HG03378 (cell line): ENCODE measurements around the gene CDK10.
"Not testable (repeated sequence)": the region's sequence is repeated elsewhere in the genome, so short reads cannot be mapped to it uniquely, and the experiment has no call there.

Experiments used
- ATAC-seq: cut with Tn5 transposase; IDR thresholded peaks from one replicate; pipeline ENCODE4 v1.9.1; 2021; ENCODE audit warnings: mild to moderate bottlenecking, moderate library complexity; ENCODE audit not compliant: unreplicated experiment

CDK10 gene

DNA sequence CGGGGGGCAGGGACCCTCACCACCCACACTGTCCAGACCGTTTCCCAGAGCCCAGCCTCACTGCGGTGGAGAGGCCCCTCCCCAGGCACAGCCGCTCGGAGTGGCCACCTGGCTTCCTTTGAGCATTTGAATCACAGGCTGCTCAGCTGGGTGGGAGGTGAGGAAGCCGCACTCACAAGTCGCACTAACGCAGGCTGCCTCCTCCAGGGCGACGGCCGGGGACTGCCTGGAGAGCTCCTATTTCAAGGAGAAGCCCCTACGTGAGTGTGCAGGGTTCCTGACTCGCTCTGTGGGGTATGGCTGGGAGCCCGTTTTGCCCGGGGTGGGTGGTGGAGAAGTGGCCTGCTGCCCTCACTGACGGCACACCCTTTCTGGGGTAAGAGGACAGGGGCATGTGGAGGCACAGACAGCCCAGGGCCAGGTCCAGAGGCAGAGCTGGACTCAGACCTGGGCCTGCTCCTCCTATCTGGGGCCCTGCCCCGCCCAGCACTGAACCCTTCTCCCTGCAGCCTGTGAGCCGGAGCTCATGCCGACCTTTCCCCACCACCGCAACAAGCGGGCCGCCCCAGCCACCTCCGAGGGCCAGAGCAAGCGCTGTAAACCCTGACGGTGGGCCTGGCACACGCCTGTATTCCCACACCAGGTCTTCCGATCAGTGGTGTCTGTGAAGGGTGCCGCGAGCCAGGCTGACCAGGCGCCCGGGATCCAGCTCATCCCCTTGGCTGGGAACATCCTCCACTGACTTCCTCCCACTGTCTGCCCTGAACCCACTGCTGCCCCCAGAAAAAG is 8.8 kb downstream of the CDK10 start:
- no peak for ATAC-seq

DNA sequence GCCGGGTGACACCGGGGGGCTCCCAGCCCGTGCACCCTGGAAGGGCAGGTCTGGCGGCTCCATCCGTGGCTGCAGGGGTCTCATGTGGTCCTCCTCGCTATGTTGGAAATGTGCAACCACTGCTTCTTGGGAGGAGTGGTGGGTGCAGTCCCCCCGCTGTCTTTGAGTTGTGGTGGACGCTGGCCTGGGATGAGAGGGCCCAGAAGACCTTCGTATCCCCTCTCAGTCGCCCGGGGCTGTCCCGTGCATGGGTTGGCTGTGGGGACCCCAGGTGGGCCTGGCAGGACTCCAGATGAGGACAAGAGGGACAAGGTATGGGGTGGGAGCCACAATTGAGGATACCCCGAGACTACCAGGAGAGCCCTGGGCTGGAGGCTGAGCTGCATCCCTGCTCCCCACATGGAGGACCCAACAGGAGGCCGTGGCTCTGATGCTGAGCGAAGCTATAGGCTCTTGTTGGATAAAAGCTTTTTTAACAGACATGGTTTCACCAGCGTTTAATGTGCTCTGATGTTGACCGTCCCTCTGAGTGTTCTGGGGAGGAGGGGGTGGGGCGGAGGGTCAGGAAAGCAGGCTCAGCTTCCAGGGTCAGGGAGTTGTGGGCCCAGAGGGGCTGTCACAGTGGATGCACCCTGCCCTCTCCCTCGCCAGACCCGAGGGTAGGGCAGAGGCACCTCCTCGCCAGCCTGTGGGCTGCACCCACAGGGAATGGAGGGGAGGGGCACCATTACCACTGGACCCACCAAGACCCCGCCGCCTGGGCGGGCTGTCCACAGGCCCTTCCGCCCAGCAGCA is 9.6 kb downstream of the CDK10 start:
- no peak for ATAC-seq

GRCh38 chr16:89696670-89697128 is 10.2 kb downstream of the CDK10 start:
- no peak for ATAC-seq

GRCh38 chr16:89697161-89697615 is 10.7 kb downstream of the CDK10 start:
- ATAC-seq = no peak

DNA sequence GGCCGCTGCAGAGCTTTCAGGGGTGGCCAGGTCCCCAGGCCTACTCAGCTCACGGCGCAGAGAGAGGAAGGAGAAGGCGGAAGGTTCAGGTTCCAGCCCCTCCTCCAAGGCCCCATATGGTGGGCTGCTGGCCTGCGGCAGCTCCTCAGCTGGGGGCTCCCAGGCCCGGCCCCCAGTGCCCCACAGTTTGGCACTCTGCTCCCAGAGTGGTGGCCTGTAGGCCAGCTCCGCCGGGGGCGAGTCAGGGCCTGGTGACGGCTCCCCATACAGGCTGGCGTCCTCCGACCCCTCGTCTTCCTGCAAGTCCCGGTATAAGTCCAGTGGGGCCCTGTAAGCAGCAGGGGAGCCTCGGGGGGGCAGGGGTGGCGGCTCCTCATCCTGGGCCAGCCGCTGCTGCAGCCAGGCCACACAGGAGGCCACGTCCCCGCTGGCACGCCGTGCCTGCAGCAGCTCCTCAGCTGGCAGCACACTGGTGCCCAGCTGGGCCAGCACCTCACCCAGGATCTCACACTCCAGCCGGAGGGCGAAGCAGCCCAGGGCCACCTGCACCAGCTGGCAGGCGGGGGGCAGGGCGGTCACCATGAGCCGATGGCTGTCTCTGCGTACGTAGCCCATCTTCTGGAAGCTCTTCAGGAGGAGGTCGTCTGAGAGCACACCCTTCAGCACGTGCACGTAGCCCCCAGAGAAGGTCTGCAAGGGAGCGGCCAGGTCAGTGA is 11.3 kb downstream of the CDK10 start:
- ATAC-seq = no peak

GRCh38 chr16:89698717-89699116 is 12.2 kb downstream of the CDK10 start:
- not testable (repeated sequence) for ATAC-seq

DNA sequence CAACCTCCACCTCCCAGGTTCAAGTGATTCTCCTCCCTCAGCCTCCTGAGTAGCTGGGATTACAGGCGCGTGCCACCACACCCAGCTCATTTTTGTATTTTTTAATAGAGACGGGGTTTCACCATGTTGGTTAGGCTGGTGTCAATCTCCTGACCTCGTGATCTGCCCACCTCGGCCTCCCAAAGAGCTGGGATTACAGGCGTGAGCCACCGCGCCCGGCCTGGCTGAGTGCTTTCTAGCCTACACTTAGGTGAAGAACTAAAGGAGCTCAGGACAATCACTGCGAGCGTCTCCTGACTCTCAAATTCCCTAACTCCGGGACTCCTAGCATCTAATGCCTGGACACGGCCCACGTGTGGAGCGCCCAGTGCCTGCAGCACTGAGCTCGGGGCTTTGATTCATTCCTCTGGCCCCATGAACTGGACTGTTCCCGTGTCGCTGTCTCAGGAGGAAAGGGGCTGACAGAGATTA is 13.2 kb downstream of the CDK10 start:
- ATAC-seq = peak; percentile 5

DNA sequence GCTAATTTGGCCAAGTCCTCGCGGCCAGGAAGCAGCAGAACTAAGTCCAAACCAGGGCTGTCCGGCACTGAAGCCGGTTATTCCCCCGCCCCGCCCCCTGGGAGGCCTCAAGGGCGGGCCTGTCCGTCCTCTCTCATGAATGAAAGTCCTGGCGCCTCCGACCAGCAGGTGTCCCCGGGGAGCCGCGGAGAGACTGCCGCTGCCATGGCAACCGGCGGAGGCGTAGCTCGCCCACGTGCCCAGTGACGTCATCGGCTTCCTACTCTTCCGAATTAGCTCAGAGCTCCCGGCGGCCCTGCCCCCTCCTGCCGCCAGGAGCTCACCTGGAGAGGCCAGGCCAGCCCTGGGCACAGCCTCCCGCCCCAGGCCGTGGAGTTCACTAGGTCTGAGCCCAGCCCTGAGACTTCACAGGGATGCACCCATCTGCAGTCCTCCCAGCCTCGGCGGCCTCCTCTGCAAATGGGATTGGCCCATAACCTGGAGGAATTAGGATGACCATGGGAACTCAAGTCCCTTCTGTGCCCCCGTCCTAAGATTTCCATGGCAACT is 13.7 kb downstream of the CDK10 start:
- peak; percentile 41 for ATAC-seq

DNA sequence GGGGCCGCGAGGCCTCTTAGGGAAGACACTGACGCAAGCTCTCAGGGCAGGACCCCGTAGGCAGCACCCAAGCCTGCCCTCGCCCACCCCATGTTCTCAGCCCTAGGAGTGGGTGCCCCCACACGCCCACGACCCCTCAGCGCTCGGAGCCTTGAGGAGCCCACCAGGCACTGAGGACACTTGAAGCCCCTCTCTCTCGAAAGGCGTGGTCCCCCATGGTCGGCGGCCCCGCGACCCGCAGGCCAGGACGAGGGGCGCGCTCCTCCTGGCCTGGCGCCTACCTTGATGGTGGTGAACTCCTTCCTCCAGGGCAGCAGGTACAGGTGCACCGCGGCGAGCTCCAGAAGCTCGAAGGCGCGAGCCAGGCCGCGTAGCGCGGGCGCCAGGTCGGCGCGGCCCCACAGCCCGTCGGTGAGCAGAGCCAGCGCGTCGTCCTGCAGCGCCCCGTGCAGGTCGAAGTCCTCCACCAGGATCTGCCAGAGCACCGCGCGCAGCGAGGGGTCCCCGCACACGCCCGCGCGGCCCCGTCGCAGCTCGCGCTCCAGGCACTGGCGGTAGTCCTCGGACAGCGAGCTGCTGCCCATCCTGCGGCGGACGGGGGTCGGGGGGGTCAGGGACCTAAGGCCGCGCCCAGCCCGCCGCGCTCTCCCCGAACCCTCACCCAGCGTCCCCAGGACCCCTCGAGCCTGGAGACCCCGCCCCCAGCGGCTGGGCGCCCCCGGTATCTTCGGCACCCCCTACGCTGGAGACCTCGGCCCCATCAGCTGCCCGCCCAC is 14.3 kb downstream of the CDK10 start:
- no peak for ATAC-seq

DNA sequence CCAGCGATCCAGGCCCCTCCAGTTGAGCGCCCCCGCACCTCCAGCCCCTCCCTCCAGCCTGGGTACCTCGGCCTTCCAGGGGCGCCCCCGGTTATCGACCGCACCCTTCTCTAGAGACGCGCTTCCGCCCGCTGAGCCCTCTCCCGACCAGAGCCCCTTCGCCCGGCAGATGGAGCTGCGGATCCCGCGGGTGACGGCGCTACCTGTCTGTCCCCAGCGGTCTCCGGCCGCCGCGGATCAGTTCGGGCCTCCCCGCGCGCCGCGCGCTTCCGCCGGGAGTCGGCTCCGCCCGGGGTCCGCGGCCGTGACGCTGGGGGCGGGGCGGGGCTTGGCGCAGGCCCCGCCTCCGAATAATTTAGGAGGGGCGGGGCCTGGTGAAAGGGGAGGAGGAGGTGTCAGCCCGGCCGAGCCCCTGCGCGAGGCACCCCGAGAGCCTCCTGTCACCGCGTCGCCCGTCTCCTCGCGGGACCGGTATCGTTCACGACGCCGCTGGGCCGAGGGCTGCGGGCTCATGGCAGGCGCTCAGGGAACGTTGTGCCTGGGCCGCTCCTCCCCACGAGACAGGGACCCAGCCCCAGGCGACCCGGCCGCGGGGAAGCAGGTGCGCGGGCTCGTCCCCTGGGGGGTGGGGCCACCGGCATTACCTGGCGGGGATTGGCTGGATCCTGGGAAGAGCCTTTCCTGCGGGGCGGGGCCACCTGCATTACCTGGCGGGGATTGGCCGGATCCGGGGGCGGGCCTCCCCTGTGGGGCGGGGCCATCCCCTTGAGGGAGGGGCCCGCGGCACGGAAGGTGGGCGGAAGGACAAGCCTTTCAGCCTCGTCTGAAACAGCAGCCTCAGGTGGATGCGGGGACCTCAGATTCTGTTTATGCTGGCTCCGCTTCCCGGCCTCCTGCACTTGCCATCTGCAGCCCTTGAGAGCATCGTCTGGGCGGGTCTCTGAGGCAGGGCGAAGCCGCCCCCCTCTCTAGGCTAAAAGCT is 15.2 kb downstream of the CDK10 start, which contains the start of gene SPATA2L:
SPATA2L (minus strand) TSS at position 281 of the 982 bp plus-strand sequence. CDS start 473 bp downstream, outside the sequence.
- ATAC-seq = peak; percentile 68

GRCh38 chr16:89704281-89704680 is 17.8 kb downstream of the CDK10 start:
- no peak for ATAC-seq

DNA sequence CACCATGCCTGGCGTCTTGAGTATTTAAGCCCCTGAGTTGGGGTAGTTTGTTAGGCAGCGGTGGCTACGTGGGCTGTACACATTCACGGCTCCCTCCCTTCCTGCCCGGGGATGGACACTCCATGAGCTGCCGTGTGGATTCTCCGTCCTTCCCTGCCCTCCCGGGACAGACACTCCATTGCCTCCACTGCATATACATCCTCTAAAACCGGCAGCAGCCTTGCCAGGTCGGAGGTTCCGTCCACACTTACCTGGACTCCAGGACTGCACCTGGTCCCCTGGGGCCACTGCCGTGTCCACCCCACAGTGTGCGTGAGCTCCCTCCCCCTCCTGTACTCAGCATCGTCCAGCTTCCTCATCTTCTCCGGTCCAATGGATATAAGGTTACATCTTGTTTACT is 18.5 kb downstream of the CDK10 start:
- no peak for ATAC-seq

GRCh38 chr16:89706518-89707260 is 20.2 kb downstream of the CDK10 start:
- ATAC-seq = no peak

DNA sequence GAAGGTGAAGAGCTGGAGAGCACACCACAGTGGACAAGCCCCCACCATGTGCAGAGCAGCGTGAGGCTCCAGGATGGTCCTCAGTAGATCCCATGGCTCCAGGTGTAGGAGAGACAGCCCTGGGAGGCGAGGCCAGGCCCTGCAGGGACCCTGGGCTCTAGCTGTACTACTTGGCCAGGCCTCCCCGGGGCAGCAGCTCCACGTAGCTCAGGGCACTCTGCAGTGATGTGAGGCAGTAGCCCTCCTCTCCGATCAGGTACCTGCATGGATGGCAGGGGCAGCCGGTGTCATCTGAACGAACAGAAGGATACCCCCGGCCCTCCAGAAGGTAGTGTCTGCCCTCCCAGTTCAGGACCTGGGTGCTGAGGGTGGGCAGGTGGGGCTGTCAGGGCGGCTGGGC is 21.2 kb downstream of the CDK10 start:
- ATAC-seq = no peak

GRCh38 chr16:89708481-89708931 is 22.0 kb downstream of the CDK10 start:
- ATAC-seq = no peak

DNA sequence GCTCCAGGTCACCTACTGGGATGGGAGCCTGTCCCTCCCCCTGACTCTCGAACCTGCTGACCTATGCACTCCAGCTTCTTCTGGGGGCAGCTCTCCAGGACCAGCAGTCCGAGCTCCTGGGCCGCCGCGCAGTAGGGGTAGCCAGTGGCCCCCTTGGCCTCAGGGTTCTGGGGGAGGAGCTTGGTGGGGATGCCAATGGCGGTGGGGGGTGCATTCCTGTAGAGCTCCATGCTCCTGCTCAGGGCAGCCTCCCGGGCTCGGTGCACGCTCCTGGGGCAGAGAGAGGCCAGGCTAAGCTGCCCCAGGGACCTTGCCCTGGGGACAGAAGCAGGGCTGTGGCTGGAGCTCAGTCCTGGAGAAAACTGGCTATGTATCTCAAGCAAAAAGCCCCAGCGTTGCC is 22.7 kb downstream of the CDK10 start:
- no peak for ATAC-seq

- no peak for ATAC-seq
These were observed 23.4 kb downstream of the CDK10 start for GRCh38 chr16:89709716-89710432.
